H1 (cell line): ENCODE measurements around the gene BDKRB1. TPM values are rescaled to one million over a fixed set of nuclear protein-coding genes. Genes with fewer than 3 reads are reported as not detected.

Experiments used
- SP4 ChIP-seq: IDR thresholded peaks from 2 replicates; pipeline ENCODE4 v1.6.1; 2012; ENCODE audit warnings: low read length, inconsistent platforms
- polyA plus RNA-seq, 7 experiments: library from polyadenylated mRNA; depleted of rRNA in 3 of 7; stranded (reverse) in 5 of 7; unstranded in 2 of 7; fragments of >200 nt in 5 of 7; fragments of 200-250 nt in 2 of 7; gene quantifications; 1 replicate in 5 of 7; 2 replicates in 1 of 7; 4 replicates in 1 of 7; pipeline versions ENCODE4 v1.2.1 to v1.2.3, GENCODE V29; 2011 to 2013; ENCODE audit warnings: missing spikeins in 2 of 7, mixed read lengths in 2 of 7
- total RNA-seq: library from RNA; stranded (reverse); fragmentation: NEBNext Ultra II Directional; extraction: Animal tissue kit (Norgen Biotek cat#: 25700); gene quantifications from 2 replicates; pipeline ENCODE4 v1.2.1, GENCODE V29; 2021

Gene BDKRB1
- total and polyA plus RNA-seq, 2 of the 8 experiments (the other 6 are each of a cell fraction or from before 2014, with no cell fraction given): 0.27 TPM; not detected in 1

- TF ChIP-seq SP4: no peak
- TF ChIP-seq, all 59 proteins: peak for 0
These were observed 5.0 kb downstream of the BDKRB1 start (continued) for GRCh38 chr14:96261053-96261452.
